Subcutaneous adipose tissue (tissue), 4 donors: ENCODE results near the gene DMKN. TPM values are rescaled to one million over a fixed set of nuclear protein-coding genes. Genes with fewer than 3 reads are reported as not detected.

Experiments
- total RNA-seq, 4 donors: library from RNA; depleted of rRNA; stranded (reverse); fragments of >200 nt; gene quantifications; one replicate each; pipeline ENCODE4 v1.1.0, GENCODE V29; 2016
- TF ChIP-seq, protein P1 (sequence below): fragments of 450-650 bp; IDR thresholded peaks from one replicate; pipeline ENCODE4 v1.5.1; 2016; ENCODE audit warnings: low read depth, mild to moderate bottlenecking, control low read depth, antibody characterized with exemption, moderate library complexity

The DMKN gene
- total RNA-seq, 4 donors from 2014 or later, result 0.94 to 7.3 (median 1.9) TPM

GRCh38 chr19:35529241-35530218 lies 16.1 kb upstream of the DMKN start:
- TF ChIP-seq, protein P1, sequence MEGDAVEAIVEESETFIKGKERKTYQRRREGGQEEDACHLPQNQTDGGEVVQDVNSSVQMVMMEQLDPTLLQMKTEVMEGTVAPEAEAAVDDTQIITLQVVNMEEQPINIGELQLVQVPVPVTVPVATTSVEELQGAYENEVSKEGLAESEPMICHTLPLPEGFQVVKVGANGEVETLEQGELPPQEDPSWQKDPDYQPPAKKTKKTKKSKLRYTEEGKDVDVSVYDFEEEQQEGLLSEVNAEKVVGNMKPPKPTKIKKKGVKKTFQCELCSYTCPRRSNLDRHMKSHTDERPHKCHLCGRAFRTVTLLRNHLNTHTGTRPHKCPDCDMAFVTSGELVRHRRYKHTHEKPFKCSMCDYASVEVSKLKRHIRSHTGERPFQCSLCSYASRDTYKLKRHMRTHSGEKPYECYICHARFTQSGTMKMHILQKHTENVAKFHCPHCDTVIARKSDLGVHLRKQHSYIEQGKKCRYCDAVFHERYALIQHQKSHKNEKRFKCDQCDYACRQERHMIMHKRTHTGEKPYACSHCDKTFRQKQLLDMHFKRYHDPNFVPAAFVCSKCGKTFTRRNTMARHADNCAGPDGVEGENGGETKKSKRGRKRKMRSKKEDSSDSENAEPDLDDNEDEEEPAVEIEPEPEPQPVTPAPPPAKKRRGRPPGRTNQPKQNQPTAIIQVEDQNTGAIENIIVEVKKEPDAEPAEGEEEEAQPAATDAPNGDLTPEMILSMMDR, result no peak

GRCh38 chr19:35528218-35529038 lies 15.0 kb upstream of the DMKN start, which contains the start of gene SBSN:
SBSN (minus strand) TSS chr19:35528311; CDS start chr19:35528281, 30 bp downstream.
- TF ChIP-seq, protein P1, result no peak

- TF ChIP-seq, protein P1, result no peak
Measured at GRCh38 chr19:35525873-35526272, 12.4 kb upstream of the DMKN start.

DNA sequence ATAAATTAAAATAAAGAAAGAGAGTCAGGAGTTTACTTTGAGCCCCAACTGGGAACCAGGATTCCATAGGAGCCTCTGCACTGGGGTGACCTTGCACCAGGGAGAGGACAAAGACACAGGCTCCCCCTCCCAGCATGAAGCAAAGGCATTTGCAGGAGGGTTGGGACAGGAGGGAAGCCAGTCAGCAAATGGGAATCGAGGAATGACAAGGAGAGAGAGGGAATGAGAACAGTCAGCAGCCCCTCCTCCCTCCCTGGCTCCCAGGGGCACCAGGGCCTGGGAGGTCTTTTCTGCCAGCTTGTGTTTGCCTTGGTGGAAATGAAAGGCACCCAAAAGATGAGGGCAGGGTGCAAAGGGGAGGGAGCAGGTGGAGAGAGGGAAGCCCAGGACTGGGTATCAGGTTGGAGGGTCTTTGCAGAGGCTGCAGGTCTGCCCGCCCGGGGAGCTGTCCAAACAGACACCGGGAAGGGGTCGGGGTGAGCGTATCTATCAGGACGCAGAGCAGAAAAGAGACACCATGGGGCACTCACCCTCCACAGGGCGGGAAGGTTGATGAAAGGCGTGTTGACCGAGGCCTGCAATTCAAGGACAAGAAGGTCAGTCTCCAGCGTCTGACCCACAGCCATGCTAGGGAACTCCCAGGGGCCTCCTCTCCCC lies 10.9 kb upstream of the DMKN start:
- TF ChIP-seq, protein P1, result no peak

DNA sequence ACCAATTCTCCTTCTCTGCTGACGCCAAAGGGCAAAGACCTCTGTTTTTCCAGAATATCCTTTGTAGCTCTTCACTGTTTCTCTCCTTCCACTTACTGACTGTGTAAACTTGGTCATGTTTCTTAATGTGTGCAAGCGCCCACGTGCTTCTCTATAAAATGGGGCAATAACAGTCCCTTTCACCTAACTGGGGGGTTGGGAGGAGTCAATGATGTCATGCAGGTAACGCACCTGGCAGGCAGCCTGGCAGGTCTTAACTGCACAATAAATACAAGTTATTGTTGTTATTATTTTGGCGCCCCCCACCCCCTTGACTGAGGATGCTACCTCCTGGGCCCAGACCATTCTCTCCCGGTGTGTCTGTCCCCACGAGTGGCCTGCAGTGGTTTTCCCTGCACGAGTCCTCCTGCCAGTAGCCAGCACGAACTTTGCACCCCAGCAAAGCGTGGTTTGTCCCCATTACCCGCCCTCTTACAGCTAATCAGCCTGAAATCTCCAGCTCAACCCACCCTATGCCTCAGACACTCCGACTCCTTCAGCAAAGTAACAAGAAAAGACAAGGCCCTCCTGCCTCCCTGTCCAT lies 9.4 kb upstream of the DMKN start:
- TF ChIP-seq, protein P1, result no peak

- TF ChIP-seq, protein P1, result no peak
Measured at GRCh38 chr19:35521124-35521743, 7.8 kb upstream of the DMKN start.
